Smooth muscle cell of trachea (primary cell): ENCODE measurements around the gene SLC29A3. TPM values are rescaled to one million over a fixed set of nuclear protein-coding genes. Genes with fewer than 3 reads are reported as not detected.

Experiments
- total RNA-seq: library from RNA; depleted of rRNA; stranded (reverse); fragments of >200 nt; gene quantifications from 2 replicates; pipeline ENCODE4 v1.2.1, GENCODE V29; 2014

Gene SLC29A3
- total RNA-seq = 0.58 and 1.8 TPM in 2 replicates

DNA sequence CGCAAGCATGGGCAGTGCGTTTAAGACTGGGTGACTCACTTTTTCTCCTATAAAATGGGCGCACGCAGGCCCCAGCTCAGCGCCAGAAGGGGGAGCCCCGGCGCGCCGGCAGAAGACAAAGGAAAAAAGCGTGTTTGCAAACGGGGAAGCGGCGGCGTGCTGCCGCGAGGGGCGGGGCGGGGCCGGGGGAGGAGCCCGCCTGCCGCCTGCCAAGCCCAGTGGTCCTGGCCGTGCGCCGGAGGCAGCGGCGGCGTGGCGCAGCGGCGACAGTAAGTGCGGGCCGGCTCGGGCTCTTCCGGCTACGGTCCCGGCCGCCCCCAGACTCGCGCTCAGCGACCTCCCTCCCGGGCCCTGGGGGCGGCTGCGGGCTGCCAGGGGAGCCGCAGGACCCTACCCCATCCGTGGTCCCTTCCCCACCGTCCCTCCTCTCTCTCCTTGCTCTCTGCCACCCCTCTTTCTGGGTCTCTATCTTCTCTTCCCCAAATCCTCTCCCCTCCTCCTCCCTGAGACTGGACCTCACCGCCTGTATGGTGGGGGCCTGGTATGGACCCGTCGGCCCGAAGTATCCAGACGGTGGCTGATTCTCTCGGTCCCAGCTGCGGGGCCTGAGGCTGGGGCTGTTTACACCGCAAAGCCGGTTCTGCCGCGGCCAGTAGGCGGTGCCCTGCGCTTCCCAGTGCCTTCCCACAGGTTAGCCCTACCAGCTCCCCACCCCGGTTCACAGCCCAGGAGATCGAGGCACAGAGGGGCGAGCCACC lies at the start of gene SLC29A3:
SLC29A3 (plus strand) TSS at position 218 of the 758 bp plus-strand sequence; CDS start at position 269, 51 bp downstream.

DNA sequence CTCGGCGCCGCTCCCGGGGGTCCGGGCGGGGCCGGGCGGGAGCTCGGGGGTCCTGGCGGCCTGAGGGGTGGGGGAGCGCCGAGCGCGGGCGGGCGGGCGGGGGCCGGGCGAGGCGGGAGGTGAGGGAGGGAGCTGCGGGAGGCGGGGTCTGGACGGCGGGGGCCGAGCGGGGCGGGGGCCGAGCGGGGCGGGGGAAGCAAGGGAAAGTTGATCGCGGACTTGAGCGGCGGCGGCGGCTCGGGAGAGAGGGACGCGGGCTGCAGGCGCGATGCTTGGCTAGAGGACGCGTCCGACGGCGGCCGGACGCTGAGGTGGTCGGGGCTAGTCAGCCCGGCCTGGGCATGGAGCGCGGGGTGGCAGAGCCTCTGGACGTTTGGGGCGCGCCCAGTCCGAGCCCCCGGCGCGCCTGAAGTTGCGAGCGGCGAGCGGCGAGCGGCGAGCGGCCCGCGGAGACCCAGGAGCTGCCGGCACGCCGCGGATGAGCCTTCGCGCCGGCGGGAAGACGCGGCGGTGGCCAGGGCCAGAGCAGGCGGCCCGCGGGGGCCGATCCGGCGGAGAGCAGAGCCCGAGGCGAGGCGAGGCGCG lies 77.7 kb downstream of the SLC29A3 start, which contains the start of gene CDH23:
CDH23 (plus strand) TSS at position 210 of the 585 bp plus-strand sequence. CDS start 42,912 bp downstream, outside the sequence.

Other genes with a start within 250 kb of the SLC29A3 start
- 12.9 and 34.2 TPM in 2 replicates for gene UNC5B, start 106.7 kb upstream of the SLC29A3 start, total RNA-seq
- 0.17 and 0.29 TPM in 2 replicates for gene CDH23, start 77.7 kb downstream of the SLC29A3 start, total RNA-seq